Keratinocyte (primary cell): Measurements from ENCODE around the gene PAIP2B. TPM values are rescaled to one million over a fixed set of nuclear protein-coding genes. Genes with fewer than 3 reads are reported as not detected.

Experiments used
- DNase-seq: peaks from one replicate; pipeline ENCODE4 v3.0.0-alpha.2; 2011; ENCODE audit warnings: low read depth, missing footprints, low spot score
- FAIRE-seq: peaks from 2 replicates; lab custom pipeline; 2011; peaks lifted over from hg19 to GRCh38; lab: Jason Lieb, UNC
- H2AFZ ChIP-seq: 2 replicates; pipeline ENCODE4 v1.6.0; 2012; ENCODE audit warnings: low read length, control low read depth, inconsistent platforms; ENCODE audit not compliant: control insufficient read depth
- H3K27ac ChIP-seq: 2 replicates; pipeline ENCODE4 v1.5.1; 2011; ENCODE audit warnings: low read length; ENCODE audit not compliant: control insufficient read depth, insufficient read depth
- H3K27me3 ChIP-seq: 3 replicates; pipeline ENCODE4 v1.6.0; 2011; ENCODE audit warnings: low read length; ENCODE audit not compliant: control insufficient read depth, insufficient read depth; ENCODE audit errors: extremely low read depth
- H3K36me3 ChIP-seq, 2 experiments: 2 replicates in 1 of 2; 3 replicates in 1 of 2; pipeline ENCODE4 v1.5.1; 2011; ENCODE audit warnings: low read length in 2 of 2, mild to moderate bottlenecking in 1 of 2; ENCODE audit not compliant: control insufficient read depth in 2 of 2, insufficient read depth in 2 of 2; ENCODE audit errors: extremely low read depth in 1 of 2
- H3K4me1 ChIP-seq: 3 replicates; pipeline ENCODE4 v1.5.1; 2011; ENCODE audit warnings: low read length; ENCODE audit not compliant: control insufficient read depth, insufficient read depth; ENCODE audit errors: extremely low read depth
- H3K4me2 ChIP-seq: 3 replicates; pipeline ENCODE4 v1.6.0; 2011; ENCODE audit warnings: low read depth, low read length; ENCODE audit not compliant: control insufficient read depth, insufficient read depth; ENCODE audit errors: extremely low read depth
- H3K4me3 ChIP-seq, 3 experiments: fragments of 200-600 bp in 1 of 3; sonication (generic) in 1 of 3; 2 replicates in 2 of 3; 3 replicates in 1 of 3; pipeline ENCODE4 v1.5.1; 2011 to 2016; ENCODE audit warnings: low read length in 3 of 3, mild to moderate bottlenecking in 3 of 3, control low read depth in 2 of 3, inconsistent platforms in 1 of 3, low read depth in 1 of 3, mixed read lengths in 1 of 3, mixed run types in 1 of 3, moderate library complexity in 1 of 3; ENCODE audit not compliant: control insufficient read depth in 2 of 3, insufficient read depth in 2 of 3; ENCODE audit errors: extremely low read depth in 1 of 3
- H3K79me2 ChIP-seq: 2 replicates; pipeline ENCODE4 v1.6.0; 2012; ENCODE audit warnings: low read length; ENCODE audit not compliant: control insufficient read depth, insufficient read depth
- H3K9ac ChIP-seq: 3 replicates; pipeline ENCODE4 v1.6.0; 2011; ENCODE audit warnings: low read length; ENCODE audit not compliant: control insufficient read depth, insufficient read depth; ENCODE audit errors: extremely low read depth
- H3K9me1 ChIP-seq: 3 replicates; pipeline ENCODE4 v1.6.0; 2011; ENCODE audit warnings: low read length; ENCODE audit not compliant: control insufficient read depth, insufficient read depth; ENCODE audit errors: extremely low read depth
- H3K9me3 ChIP-seq: 2 replicates; pipeline ENCODE4 v1.5.1; 2012; ENCODE audit warnings: low read depth, low read length; ENCODE audit not compliant: control insufficient read depth
- H4K20me1 ChIP-seq: 3 replicates; pipeline ENCODE4 v1.6.0; 2011; ENCODE audit warnings: low read length; ENCODE audit not compliant: control insufficient read depth, insufficient read depth; ENCODE audit errors: extremely low read depth
- CTCF ChIP-seq, 3 experiments: IDR thresholded peaks in 1 of 3; conservative IDR thresholded peaks in 1 of 3; optimal IDR thresholded peaks in 1 of 3; 2 replicates in 2 of 3; 3 replicates in 1 of 3; pipeline versions ENCODE3 to v1.5.1; 2011; ENCODE audit warnings: low read length in 3 of 3, mild to moderate bottlenecking in 3 of 3, moderate library complexity in 2 of 3, control low read depth in 1 of 3, inconsistent platforms in 1 of 3; ENCODE audit not compliant: insufficient read depth in 2 of 3; ENCODE audit errors: extremely low read depth in 1 of 3
- EZH2 ChIP-seq: IDR thresholded peaks from one replicate; pipeline ENCODE4 v1.6.1; 2012; ENCODE audit warnings: inconsistent platforms, mild to moderate bottlenecking, low read length, moderate library complexity
- dilution Hi-C: fragments of 300-500 bp; cut with MboI; formaldehyde crosslinking; loops from one replicate; pipeline ENCODE4 v1.7.0; 2020; ENCODE audit warnings: low sequenced_read_pairs; ENCODE audit not compliant: extremely low pct_ligation_motif_present
- polyA plus RNA-seq, 5 experiments: library from polyadenylated mRNA; depleted of rRNA in 3 of 5; stranded (reverse) in 3 of 5; stranded (forward) in 1 of 5; unstranded in 1 of 5; fragments of >200 nt; gene quantifications; 1 replicate in 1 of 5; 2 replicates in 3 of 5; 3 replicates in 1 of 5; pipeline versions ENCODE4 v1.2.1 to v1.2.3, GENCODE V29; 2011 to 2012; ENCODE audit warnings: missing spikeins in 2 of 5, low read depth in 1 of 5, low replicate concordance in 1 of 5

The PAIP2B gene
- polyA plus RNA-seq, 1 donor (not counting 4 experiments of a cell fraction or from before 2014, with no cell fraction given), result 1.7 TPM

GRCh38 chr2:71173096-71173495 lies 53.8 kb downstream of the PAIP2B start:
- Histone ChIP-seq H3K9me3 (no peaks in the 10 kb centered on the region), H3K4me3 (no peak overlapping the region), H3K36me3 (no peaks in the 10 kb centered on the region), H3K9ac (no peak overlapping the region), H3K9me1 (no peaks in the 10 kb centered on the region), H3K27me3 (peaks cover 8% of the 10 kb centered on the region), H3K27ac (no peak overlapping the region), H3K4me1 (no peaks in the 10 kb centered on the region), H2AFZ (no peak overlapping the region), H4K20me1 (no peaks in the 10 kb centered on the region), H3K4me2 (no peak overlapping the region), H3K79me2 (no peaks in the 10 kb centered on the region)
- dilution Hi-C loops, result no loop called here
- no peak for TF ChIP-seq CTCF (optimal IDR thresholded peaks at IDR 0.05 in 1 of 3, IDR thresholded peaks at IDR 0.05 in 1 of 3, conservative IDR thresholded peaks at IDR 0.05 in 1 of 3; ENCODE audit: extremely low read depth in 1 of 3, insufficient read depth in 2 of 3, low read length in 3 of 3)
- TF ChIP-seq EZH2, result no peak
- no peak for FAIRE-seq
- no peak for DNase-seq

GRCh38 chr2:71166812-71167211 lies 60.1 kb downstream of the PAIP2B start:
- H3K9ac ChIP-seq, result no peak overlapping the region
- H3K27me3 ChIP-seq, result peaks cover 11% of the 10 kb centered on the region
- FAIRE-seq (no peak), DNase-seq (no peak)
- H2AFZ ChIP-seq, result no peak overlapping the region
- H3K9me3 ChIP-seq, result no peaks in the 10 kb centered on the region
- H3K36me3 ChIP-seq, result no peaks in the 10 kb centered on the region
- no peaks in the 10 kb centered on the region for H4K20me1 ChIP-seq
- dilution Hi-C loops, result no loop called here
- no peak overlapping the region for H3K4me3 ChIP-seq
- no peaks in the 10 kb centered on the region for H3K79me2 ChIP-seq
- TF ChIP-seq EZH2, result no peak
- no peak for TF ChIP-seq CTCF (optimal IDR thresholded peaks at IDR 0.05 in 1 of 3, IDR thresholded peaks at IDR 0.05 in 1 of 3, conservative IDR thresholded peaks at IDR 0.05 in 1 of 3; ENCODE audit: extremely low read depth in 1 of 3, insufficient read depth in 2 of 3, low read length in 3 of 3)
- no peaks in the 10 kb centered on the region for H3K4me1 ChIP-seq
- H3K27ac ChIP-seq, result no peak overlapping the region
- no peaks in the 10 kb centered on the region for H3K9me1 ChIP-seq
- H3K4me2 ChIP-seq, result no peak overlapping the region
